ENCODE results near the gene CLSTN2.

Gene CLSTN2

DNA sequence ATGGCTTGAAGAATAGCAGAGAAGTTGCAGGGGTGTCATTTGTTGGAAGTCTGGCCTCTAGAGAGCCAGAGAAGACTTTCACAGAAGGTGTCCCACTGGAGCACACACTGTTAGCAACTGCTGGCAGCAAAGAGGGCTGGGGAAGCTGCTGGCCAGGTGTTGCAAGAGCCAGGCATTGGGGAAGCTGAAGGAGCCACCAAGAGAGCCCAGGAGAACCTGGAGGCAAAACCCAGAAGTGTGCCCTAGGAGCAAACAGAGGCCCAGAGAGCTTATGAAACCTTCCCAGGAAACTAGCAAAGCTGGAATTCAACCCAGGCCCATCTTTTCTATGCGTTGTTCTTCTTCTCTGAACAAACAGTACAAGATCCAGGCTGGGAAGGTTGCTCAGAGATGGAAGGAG, 610.2 kb downstream of the CLSTN2 start:
- H3K4me1 ChIP-seq (ENCODE audit: control insufficient read depth, insufficient read depth, low read length, poor library complexity, severe bottlenecking) = no peaks in the 10 kb centered on the region
- no peaks in the 10 kb centered on the region for H3K36me3 ChIP-seq (ENCODE audit: control insufficient read depth, insufficient read depth, low read length)
- no peak overlapping the region for H3K4me3 ChIP-seq (ENCODE audit: extremely low read depth, insufficient read depth, low read length, poor library complexity, severe bottlenecking)
- H3K9me3 ChIP-seq (ENCODE audit: control insufficient read depth, low read length) = no peaks in the 10 kb centered on the region
- WGBS, 2 experiments (ENCODE audit: insufficient coverage in 2 of 2) = 83% methylated on average over 1 of the region's 1 CpG; no CpG with 5 or more reads in 1 of the 2 experiments
- H3K27ac ChIP-seq (ENCODE audit: low read depth, low read length, severe bottlenecking) = no peak overlapping the region

- no peaks in the 10 kb centered on the region for H3K36me3 ChIP-seq (ENCODE audit: control insufficient read depth, insufficient read depth, low read length)
- 63 to 79% methylated on average over 2 of the region's 2 CpGs for WGBS, 2 experiments (ENCODE audit: insufficient coverage in 2 of 2)
- H3K4me1 ChIP-seq (ENCODE audit: control insufficient read depth, insufficient read depth, low read length, poor library complexity, severe bottlenecking) = no peaks in the 10 kb centered on the region
- no peaks in the 10 kb centered on the region for H3K9me3 ChIP-seq (ENCODE audit: control insufficient read depth, low read length)
- H3K27ac ChIP-seq (ENCODE audit: low read depth, low read length, severe bottlenecking) = no peak overlapping the region
- H3K4me3 ChIP-seq (ENCODE audit: extremely low read depth, insufficient read depth, low read length, poor library complexity, severe bottlenecking) = no peak overlapping the region
Observed at GRCh38 chr3:140545756-140546155, 610.8 kb downstream of the CLSTN2 start.

DNA sequence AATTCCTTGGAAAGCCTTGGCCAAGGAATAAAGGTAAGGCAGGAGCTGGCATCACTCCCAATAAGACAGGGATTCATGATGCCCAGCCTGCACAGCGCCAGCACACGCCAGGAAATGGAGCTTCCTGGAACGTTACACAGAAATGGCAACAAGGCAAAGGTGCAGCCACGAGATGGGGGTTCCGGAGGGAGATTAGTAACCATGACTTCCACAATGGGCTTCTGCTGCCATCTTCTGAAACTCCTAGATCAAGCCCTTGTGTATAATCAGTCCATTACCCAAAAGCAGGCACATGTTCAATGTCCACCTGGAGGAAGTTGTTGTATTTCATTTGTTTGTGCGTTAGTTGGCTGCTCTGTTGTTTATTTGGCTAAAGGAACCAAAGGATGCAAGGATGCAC, 611.7 kb downstream of the CLSTN2 start:
- no peaks in the 10 kb centered on the region for H3K4me1 ChIP-seq (ENCODE audit: control insufficient read depth, insufficient read depth, low read length, poor library complexity, severe bottlenecking)
- no peaks in the 10 kb centered on the region for H3K9me3 ChIP-seq (ENCODE audit: control insufficient read depth, low read length)
- no peak overlapping the region for H3K4me3 ChIP-seq (ENCODE audit: extremely low read depth, insufficient read depth, low read length, poor library complexity, severe bottlenecking)
- H3K36me3 ChIP-seq (ENCODE audit: control insufficient read depth, insufficient read depth, low read length) = no peaks in the 10 kb centered on the region
- WGBS, 2 experiments (ENCODE audit: insufficient coverage in 2 of 2) = 80 to 97% methylated on average over 5 of the region's 6 CpGs
- no peak overlapping the region for H3K27ac ChIP-seq (ENCODE audit: low read depth, low read length, severe bottlenecking)

DNA sequence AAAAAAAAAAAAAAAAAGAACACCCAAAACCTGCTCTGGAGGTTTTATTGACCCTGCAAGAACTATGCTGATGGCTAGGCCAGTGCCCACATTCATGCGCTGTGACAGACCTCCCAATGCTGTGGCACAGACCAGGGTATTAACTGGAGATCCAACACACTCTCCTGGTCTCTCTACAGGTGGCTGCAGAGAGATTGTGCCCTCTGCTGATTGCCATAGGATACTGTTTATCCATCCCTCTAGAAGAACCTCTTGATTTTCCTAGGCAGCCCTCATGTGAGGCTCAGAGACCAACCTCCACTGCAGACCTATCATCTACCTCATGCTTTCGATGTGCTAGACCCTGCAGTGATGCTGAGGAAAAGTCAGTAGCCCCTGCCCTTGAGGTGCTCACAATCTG, 617.4 kb downstream of the CLSTN2 start:
- 90 to 95% methylated on average over 1 to 2 of the region's 2 CpGs for whole genome bisulfite sequencing, 2 experiments (ENCODE audit: insufficient coverage in 2 of 2)
- no peaks in the 10 kb centered on the region for H3K4me1 ChIP-seq (ENCODE audit: control insufficient read depth, insufficient read depth, low read length, poor library complexity, severe bottlenecking)
- H3K9me3 ChIP-seq (ENCODE audit: control insufficient read depth, low read length) = no peaks in the 10 kb centered on the region
- H3K4me3 ChIP-seq (ENCODE audit: extremely low read depth, insufficient read depth, low read length, poor library complexity, severe bottlenecking) = no peak overlapping the region
- no peaks in the 10 kb centered on the region for H3K36me3 ChIP-seq (ENCODE audit: control insufficient read depth, insufficient read depth, low read length)
- no peak overlapping the region for H3K27ac ChIP-seq (ENCODE audit: low read depth, low read length, severe bottlenecking)

- Histone ChIP-seq H3K36me3 (ENCODE audit: control insufficient read depth, insufficient read depth, low read length) (no peaks in the 10 kb centered on the region), H3K4me1 (ENCODE audit: control insufficient read depth, insufficient read depth, low read length, poor library complexity, severe bottlenecking) (no peaks in the 10 kb centered on the region), H3K9me3 (ENCODE audit: control insufficient read depth, low read length) (no peaks in the 10 kb centered on the region), H3K4me3 (ENCODE audit: extremely low read depth, insufficient read depth, low read length, poor library complexity, severe bottlenecking) (no peak overlapping the region), H3K27ac (ENCODE audit: low read depth, low read length, severe bottlenecking) (no peak overlapping the region)
- 88 to 96% methylated on average over 5 of the region's 5 CpGs for WGBS, 2 experiments (ENCODE audit: insufficient coverage in 2 of 2)
Observed at GRCh38 chr3:140552898-140553297, 617.9 kb downstream of the CLSTN2 start.

- Histone ChIP-seq H3K36me3 (ENCODE audit: control insufficient read depth, insufficient read depth, low read length) (no peaks in the 10 kb centered on the region), H3K4me3 (ENCODE audit: extremely low read depth, insufficient read depth, low read length, poor library complexity, severe bottlenecking) (no peak overlapping the region), H3K9me3 (ENCODE audit: control insufficient read depth, low read length) (no peaks in the 10 kb centered on the region), H3K4me1 (ENCODE audit: control insufficient read depth, insufficient read depth, low read length, poor library complexity, severe bottlenecking) (no peaks in the 10 kb centered on the region), H3K27ac (ENCODE audit: low read depth, low read length, severe bottlenecking) (no peak overlapping the region)
- 87 to 93% methylated on average over 3 to 4 of the region's 4 CpGs for WGBS, 2 experiments (ENCODE audit: insufficient coverage in 2 of 2)
Observed at GRCh38 chr3:140553591-140553990, 618.6 kb downstream of the CLSTN2 start.

GRCh38 chr3:140555666-140556065, 620.7 kb downstream of the CLSTN2 start:
- H3K9me3 ChIP-seq (ENCODE audit: control insufficient read depth, low read length) = no peaks in the 10 kb centered on the region
- no peak overlapping the region for H3K4me3 ChIP-seq (ENCODE audit: extremely low read depth, insufficient read depth, low read length, poor library complexity, severe bottlenecking)
- no peaks in the 10 kb centered on the region for H3K4me1 ChIP-seq (ENCODE audit: control insufficient read depth, insufficient read depth, low read length, poor library complexity, severe bottlenecking)
- 83 to 87% methylated on average over 2 of the region's 3 CpGs for WGBS, 2 experiments (ENCODE audit: insufficient coverage in 2 of 2)
- no peaks in the 10 kb centered on the region for H3K36me3 ChIP-seq (ENCODE audit: control insufficient read depth, insufficient read depth, low read length)
- no peak overlapping the region for H3K27ac ChIP-seq (ENCODE audit: low read depth, low read length, severe bottlenecking)

- WGBS, 2 experiments (ENCODE audit: insufficient coverage in 2 of 2) = 73 to 100% methylated on average over 1 to 2 of the region's 4 CpGs
- Histone ChIP-seq H3K4me3 (ENCODE audit: extremely low read depth, insufficient read depth, low read length, poor library complexity, severe bottlenecking) (no peak overlapping the region), H3K36me3 (ENCODE audit: control insufficient read depth, insufficient read depth, low read length) (no peaks in the 10 kb centered on the region), H3K4me1 (ENCODE audit: control insufficient read depth, insufficient read depth, low read length, poor library complexity, severe bottlenecking) (no peaks in the 10 kb centered on the region), H3K27ac (ENCODE audit: low read depth, low read length, severe bottlenecking) (no peak overlapping the region), H3K9me3 (ENCODE audit: control insufficient read depth, low read length) (no peaks in the 10 kb centered on the region)
Observed at GRCh38 chr3:140557476-140557875, 622.5 kb downstream of the CLSTN2 start.

GRCh38 chr3:140559546-140559945, 624.6 kb downstream of the CLSTN2 start:
- no peaks in the 10 kb centered on the region for H3K9me3 ChIP-seq (ENCODE audit: control insufficient read depth, low read length)
- H3K27ac ChIP-seq (ENCODE audit: low read depth, low read length, severe bottlenecking) = no peak overlapping the region
- no peaks in the 10 kb centered on the region for H3K4me1 ChIP-seq (ENCODE audit: control insufficient read depth, insufficient read depth, low read length, poor library complexity, severe bottlenecking)
- 100% methylated on average over 1 of the region's 4 CpGs; no CpG with 5 or more reads in 1 of the 2 experiments for WGBS, 2 experiments (ENCODE audit: insufficient coverage in 2 of 2)
- H3K36me3 ChIP-seq (ENCODE audit: control insufficient read depth, insufficient read depth, low read length) = no peaks in the 10 kb centered on the region
- H3K4me3 ChIP-seq (ENCODE audit: extremely low read depth, insufficient read depth, low read length, poor library complexity, severe bottlenecking) = no peak overlapping the region

DNA sequence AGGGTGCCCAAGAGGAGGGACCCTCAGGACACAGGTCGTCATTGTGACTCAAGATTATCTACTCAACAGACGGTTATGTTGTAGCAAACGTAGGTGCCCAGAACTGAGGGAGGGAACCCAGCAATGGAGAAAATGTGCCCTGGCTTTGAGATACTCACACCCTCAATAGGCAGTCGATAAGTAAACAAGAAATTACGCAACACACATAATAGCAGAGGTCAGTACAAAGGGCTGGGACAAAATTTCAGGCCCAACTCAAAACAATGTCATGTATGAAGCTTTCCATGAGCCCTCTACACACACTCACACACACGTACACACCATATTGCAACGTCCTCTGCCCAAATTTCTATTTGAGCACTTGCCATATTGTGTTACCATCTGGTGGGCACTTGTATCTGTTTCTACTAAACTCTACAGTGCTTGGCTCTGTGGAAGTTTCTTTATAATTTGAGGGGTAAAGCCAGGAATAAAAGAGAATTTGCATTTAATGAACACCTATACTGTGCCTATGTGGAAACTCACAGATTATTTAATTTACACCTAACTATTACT, 628.3 kb downstream of the CLSTN2 start:
- Histone ChIP-seq H3K4me1 (ENCODE audit: control insufficient read depth, insufficient read depth, low read length, poor library complexity, severe bottlenecking) (no peaks in the 10 kb centered on the region), H3K4me3 (ENCODE audit: extremely low read depth, insufficient read depth, low read length, poor library complexity, severe bottlenecking) (no peak overlapping the region), H3K27ac (ENCODE audit: low read depth, low read length, severe bottlenecking) (no peak overlapping the region), H3K36me3 (ENCODE audit: control insufficient read depth, insufficient read depth, low read length) (no peaks in the 10 kb centered on the region), H3K9me3 (ENCODE audit: control insufficient read depth, low read length) (no peaks in the 10 kb centered on the region)
- 85 to 100% methylated on average over 4 to 5 of the region's 7 CpGs for WGBS, 2 experiments (ENCODE audit: insufficient coverage in 2 of 2)

DNA sequence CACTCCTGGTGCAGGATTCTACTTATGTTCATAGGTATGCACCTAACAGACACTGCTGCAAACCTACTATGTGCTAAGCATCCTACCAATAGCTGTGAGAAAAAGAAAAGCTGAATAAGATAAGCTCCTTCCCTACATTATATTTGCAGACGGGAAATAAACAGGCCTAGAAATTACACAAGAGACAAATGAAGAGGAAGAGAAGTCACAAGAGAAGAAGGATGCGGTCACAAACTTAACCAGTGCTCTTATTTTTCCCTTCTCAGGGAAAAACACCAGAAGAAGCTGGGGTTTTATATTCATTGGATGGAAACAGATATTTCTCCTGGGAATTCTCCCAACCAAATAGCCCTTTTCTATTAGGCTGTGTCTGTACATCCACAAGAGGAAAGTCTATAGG, 633.1 kb downstream of the CLSTN2 start:
- Histone ChIP-seq H3K4me3 (ENCODE audit: extremely low read depth, insufficient read depth, low read length, poor library complexity, severe bottlenecking) (no peak overlapping the region), H3K4me1 (ENCODE audit: control insufficient read depth, insufficient read depth, low read length, poor library complexity, severe bottlenecking) (no peaks in the 10 kb centered on the region), H3K36me3 (ENCODE audit: control insufficient read depth, insufficient read depth, low read length) (no peaks in the 10 kb centered on the region), H3K27ac (ENCODE audit: low read depth, low read length, severe bottlenecking) (no peak overlapping the region), H3K9me3 (ENCODE audit: control insufficient read depth, low read length) (no peaks in the 10 kb centered on the region)
- WGBS, 2 experiments (ENCODE audit: insufficient coverage in 2 of 2) = no CpG with 5 or more reads among the region's 2 CpGs
